Colonic mucosa (tissue), 4 donors: ENCODE data around the gene TMEM140. TPM values are rescaled to one million over a fixed set of nuclear protein-coding genes. Genes with fewer than 3 reads are reported as not detected.

ENCODE experiments used
- DNase-seq: peaks from one replicate; pipeline ENCODE4 v3.0.0-alpha.2; 2020
- H3K27ac ChIP-seq: fragments of 200-600 bp; one replicate; pipeline ENCODE4 v1.8.0; 2021
- H3K27me3 ChIP-seq: fragments of 200-600 bp; one replicate; pipeline ENCODE4 v1.8.0; 2021
- H3K36me3 ChIP-seq: fragments of 200-600 bp; one replicate; pipeline ENCODE4 v1.8.0; 2021
- H3K4me1 ChIP-seq: fragments of 200-600 bp; one replicate; pipeline ENCODE4 v1.8.0; 2021; ENCODE audit warnings: mild to moderate bottlenecking
- H3K4me3 ChIP-seq: fragments of 200-600 bp; one replicate; pipeline ENCODE4 v1.8.0; 2021
- H3K9ac ChIP-seq, 2 donors: one replicate each; pipeline ENCODE4 v1.7.0; 2013; ENCODE audit warnings: control low read depth in 2 of 2, low read depth in 2 of 2, low read length in 2 of 2
- H3K9me3 ChIP-seq: fragments of 200-600 bp; one replicate; pipeline ENCODE4 v1.8.0; 2021
- CTCF ChIP-seq: fragments of 200-600 bp; IDR thresholded peaks from one replicate; pipeline ENCODE4 v1.8.0; 2022; ENCODE audit warnings: antibody characterized with exemption, mild to moderate bottlenecking
- intact Hi-C: fragments of 100-400 bp; cut with DNase I; formaldehyde crosslinking; loops from one replicate; pipeline ENCODE4 v1.14.1; 2022
- total RNA-seq, 2 donors: library from RNA; stranded (reverse); fragmentation: NEBNext Ultra II Directional in 1 of 2; extraction: Animal tissue kit (Norgen Biotek cat#: 25700) in 1 of 2; gene quantifications; one replicate each; pipeline ENCODE4 v1.2.1, GENCODE V29; 2021
- donor health status: healthy.
- donor health status: DM: no; HTN: no; CAD: no.
- donor health status: DM: no; HTN: no; CAD: no.

The TMEM140 gene
- total RNA-seq, 2 donors from 2014 or later = 3.8 to 11.9 TPM

- H3K36me3 ChIP-seq = no peaks in the 10 kb centered on the region
- no peak overlapping the region for H3K9ac ChIP-seq
- intact Hi-C loops = loop anchor here (10.0 kb wide), 1 partner anchor 494 kb away; no protein-coding TSS in a partner anchor
- no peak for TF ChIP-seq CTCF
- no peak overlapping the region for H3K27ac ChIP-seq
- no peak overlapping the region for H3K4me3 ChIP-seq
- no peaks in the 10 kb centered on the region for H3K27me3 ChIP-seq
- H3K9me3 ChIP-seq = no peaks in the 10 kb centered on the region
- no peaks in the 10 kb centered on the region for H3K4me1 ChIP-seq
- no peak for DNase-seq
Measured at GRCh38 chr7:135178364-135178763, 30.5 kb downstream of the TMEM140 start.

GRCh38 chr7:135179321-135179925, 31.6 kb downstream of the TMEM140 start:
- no peaks in the 10 kb centered on the region for H3K36me3 ChIP-seq
- H3K27ac ChIP-seq = no peak overlapping the region
- no peaks in the 10 kb centered on the region for H3K27me3 ChIP-seq
- intact Hi-C loops = loop anchor here (10.0 kb wide), 1 partner anchor 495 kb away; no protein-coding TSS in a partner anchor
- no peak overlapping the region for H3K9ac ChIP-seq
- H3K4me1 ChIP-seq = no peaks in the 10 kb centered on the region
- DNase-seq = no peak
- H3K9me3 ChIP-seq = no peaks in the 10 kb centered on the region
- no peak for TF ChIP-seq CTCF
- H3K4me3 ChIP-seq = no peak overlapping the region

GRCh38 chr7:135180122-135180521, 32.2 kb downstream of the TMEM140 start:
- Histone ChIP-seq H3K27me3 (no peaks in the 10 kb centered on the region), H3K36me3 (no peaks in the 10 kb centered on the region), H3K9ac (no peak overlapping the region), H3K4me1 (no peaks in the 10 kb centered on the region), H3K9me3 (no peaks in the 10 kb centered on the region), H3K27ac (no peak overlapping the region), H3K4me3 (no peak overlapping the region)
- no peak for TF ChIP-seq CTCF
- no peak for DNase-seq
- intact Hi-C loops = no loop called here

- Histone ChIP-seq H3K9ac (no peak overlapping the region), H3K4me1 (no peaks in the 10 kb centered on the region), H3K9me3 (no peaks in the 10 kb centered on the region), H3K4me3 (no peak overlapping the region), H3K27me3 (no peaks in the 10 kb centered on the region), H3K36me3 (no peaks in the 10 kb centered on the region), H3K27ac (no peak overlapping the region)
- no peak for DNase-seq
- intact Hi-C loops = no loop called here
- TF ChIP-seq CTCF = no peak
Measured at GRCh38 chr7:135181261-135181928, 33.5 kb downstream of the TMEM140 start.

- Histone ChIP-seq H3K36me3 (no peaks in the 10 kb centered on the region), H3K4me1 (no peaks in the 10 kb centered on the region), H3K27ac (no peak overlapping the region), H3K9ac (no peak overlapping the region), H3K27me3 (no peaks in the 10 kb centered on the region), H3K4me3 (no peak overlapping the region), H3K9me3 (no peaks in the 10 kb centered on the region)
- no peak for TF ChIP-seq CTCF
- DNase-seq = no peak
- intact Hi-C loops = no loop called here
Measured at GRCh38 chr7:135181929-135182678, 34.2 kb downstream of the TMEM140 start.
